SU-DHL-6 (cell line): ENCODE data around the gene PEA15.

Experiments used
- H2AFZ ChIP-seq: fragments of 200-600 bp; sonication (generic); 2 replicates; pipeline ENCODE4 v1.6.1; 2014; ENCODE audit warnings: low read depth, mild to moderate bottlenecking, moderate library complexity, mixed read lengths, antibody characterized with exemption, low read length; ENCODE audit not compliant: severe bottlenecking
- H3F3A ChIP-seq: fragments of 200-600 bp; shearing (Covaris generic); 2 replicates; pipeline ENCODE4 v1.6.0; 2016; ENCODE audit warnings: antibody characterized with exemption, mild to moderate bottlenecking; ENCODE audit not compliant: insufficient read depth
- H3K27ac ChIP-seq: fragments of 200-600 bp; sonication (generic); 2 replicates; pipeline ENCODE4 v1.5.1; 2016; ENCODE audit warnings: low read depth, mild to moderate bottlenecking, low read length, moderate library complexity, mixed read lengths
- H3K27me3 ChIP-seq: fragments of 200-600 bp; sonication (generic), shearing (Covaris generic); 2 replicates; pipeline ENCODE4 v1.6.0; 2014; ENCODE audit warnings: mild to moderate bottlenecking, low read length
- H3K36me3 ChIP-seq: fragments of 200-600 bp; sonication (generic); 2 replicates; pipeline ENCODE4 v1.6.1; 2014; ENCODE audit warnings: mild to moderate bottlenecking, low read length, mixed read lengths
- H3K4me2 ChIP-seq: fragments of 300-600, 200-600 bp; shearing (Covaris generic), sonication (generic); 2 replicates; pipeline ENCODE4 v1.6.0; 2014; ENCODE audit warnings: low read length, low read depth, mild to moderate bottlenecking; ENCODE audit not compliant: poor library complexity, severe bottlenecking
- H3K4me3 ChIP-seq: fragments of 200-600 bp; sonication (generic); 2 replicates; pipeline ENCODE4 v1.5.1; 2014; ENCODE audit warnings: antibody characterized with exemption, low read length, mild to moderate bottlenecking, mixed read lengths; ENCODE audit not compliant: insufficient read depth, poor library complexity, severe bottlenecking
- H3K79me2 ChIP-seq: fragments of 200-600 bp; sonication (generic); 2 replicates; pipeline ENCODE4 v1.6.1; 2014; ENCODE audit warnings: mild to moderate bottlenecking, low read length, moderate library complexity; ENCODE audit not compliant: insufficient read depth
- H3K9ac ChIP-seq: fragments of 200-600 bp; sonication (generic); 2 replicates; pipeline ENCODE4 v1.7.0; 2014; ENCODE audit warnings: mild to moderate bottlenecking, low read length
- H3K9me2 ChIP-seq: fragments of 200-600 bp; sonication (generic); replicated peaks from 2 replicates; pipeline ENCODE4 v1.6.1; 2014; ENCODE audit warnings: low read length; ENCODE audit not compliant: insufficient read depth
- H3K9me3 ChIP-seq: fragments of 200-600 bp; sonication (generic); 2 replicates; pipeline ENCODE4 v1.6.1; 2014; ENCODE audit warnings: low read length, mixed read lengths; ENCODE audit not compliant: insufficient read depth
- H4K20me1 ChIP-seq: fragments of 200-600 bp; sonication (generic); 2 replicates; pipeline ENCODE4 v1.6.1; 2014; ENCODE audit warnings: low read depth, mild to moderate bottlenecking, antibody characterized with exemption, low read length, moderate library complexity, mixed read lengths
- CTCF ChIP-seq: fragments of 200-600 bp; sonication (generic); IDR thresholded peaks from one replicate; pipeline ENCODE4 v1.5.1; 2017; ENCODE audit warnings: antibody characterized with exemption, mild to moderate bottlenecking, low read length, moderate library complexity; ENCODE audit not compliant: insufficient read depth, poor library complexity, severe bottlenecking
- EZH2phosphoT487 ChIP-seq: fragments of 200-600 bp; sonication (generic), shearing (Covaris generic); conservative IDR thresholded peaks from 2 replicates; pipeline ENCODE4 v1.6.1; 2018; ENCODE audit warnings: mild to moderate bottlenecking, antibody characterized with exemption, low read length, moderate library complexity, mixed read lengths

The PEA15 gene

GRCh38 chr1:160251687-160252526 is 46.7 kb downstream of the PEA15 start:
- Histone ChIP-seq H3K9me2 (no peaks in the 10 kb centered on the region), H3K9ac (no peak overlapping the region), H4K20me1 (no peaks in the 10 kb centered on the region), H3F3A (peaks cover 8% of the 10 kb centered on the region; the same call in 1 of the 2 replicates), H3K27ac (no peak overlapping the region), H3K36me3 (no peaks in the 10 kb centered on the region), H3K9me3 (no peaks in the 10 kb centered on the region), H3K4me2 (no peak overlapping the region), H3K4me3 (no peak overlapping the region), H3K27me3 (no peaks in the 10 kb centered on the region), H3K79me2 (peaks cover 45% of the 10 kb centered on the region), H2AFZ (no peak overlapping the region)
- TF ChIP-seq EZH2phosphoT487: no peak
- peak; percentile 68 for TF ChIP-seq CTCF

GRCh38 chr1:160255781-160256300 is 50.7 kb downstream of the PEA15 start:
- Histone ChIP-seq H3F3A (peaks cover 13% of the 10 kb centered on the region), H2AFZ (no peak overlapping the region), H3K27me3 (no peaks in the 10 kb centered on the region), H3K4me3 (no peak overlapping the region), H3K9me3 (no peaks in the 10 kb centered on the region), H3K4me2 (no peak overlapping the region), H3K27ac (no peak overlapping the region), H3K9ac (no peak overlapping the region), H3K79me2 (peaks cover 41% of the 10 kb centered on the region), H3K36me3 (no peaks in the 10 kb centered on the region), H3K9me2 (no peaks in the 10 kb centered on the region), H4K20me1 (no peaks in the 10 kb centered on the region)
- no peak for TF ChIP-seq CTCF
- no peak for TF ChIP-seq EZH2phosphoT487

- TF ChIP-seq CTCF (no peak), EZH2phosphoT487 (no peak)
Observed at GRCh38 chr1:160256396-160257046, 51.3 kb downstream of the PEA15 start.

More at GRCh38 chr1:160256396-160257046, 51.3 kb downstream of the PEA15 start:
- H2AFZ ChIP-seq: no peak overlapping the region
- no peak overlapping the region for H3K4me3 ChIP-seq
- H3K4me2 ChIP-seq: no peak overlapping the region
- H3K9ac ChIP-seq: no peak overlapping the region
- H3F3A ChIP-seq: peaks cover 15% of the 10 kb centered on the region
- no peaks in the 10 kb centered on the region for H3K27me3 ChIP-seq
- H3K79me2 ChIP-seq: peaks cover 41% of the 10 kb centered on the region
- no peaks in the 10 kb centered on the region for H3K9me3 ChIP-seq
- H3K36me3 ChIP-seq: no peaks in the 10 kb centered on the region
- no peaks in the 10 kb centered on the region for H3K9me2 ChIP-seq
- H3K27ac ChIP-seq: no peak overlapping the region
- H4K20me1 ChIP-seq: no peaks in the 10 kb centered on the region
